ENCODE results near the gene CDS2.
"Not testable (repeated sequence)": the region's sequence is repeated elsewhere in the genome, so short reads cannot be mapped to it uniquely, and the experiment has no call there.

The CDS2 gene

GRCh38 chr20:5126512-5127203 lies at the start of gene CDS2:
Gene CDS2 (plus strand): TSS chr20:5127008. CDS start chr20:5127093, 85 bp downstream.
- DNase-seq: peak; percentile 92 to 100 (median 99)

- DNase-seq: no peak
These were observed 48.9 kb upstream of the CDS2 start for GRCh38 chr20:5077761-5078387.

DNA sequence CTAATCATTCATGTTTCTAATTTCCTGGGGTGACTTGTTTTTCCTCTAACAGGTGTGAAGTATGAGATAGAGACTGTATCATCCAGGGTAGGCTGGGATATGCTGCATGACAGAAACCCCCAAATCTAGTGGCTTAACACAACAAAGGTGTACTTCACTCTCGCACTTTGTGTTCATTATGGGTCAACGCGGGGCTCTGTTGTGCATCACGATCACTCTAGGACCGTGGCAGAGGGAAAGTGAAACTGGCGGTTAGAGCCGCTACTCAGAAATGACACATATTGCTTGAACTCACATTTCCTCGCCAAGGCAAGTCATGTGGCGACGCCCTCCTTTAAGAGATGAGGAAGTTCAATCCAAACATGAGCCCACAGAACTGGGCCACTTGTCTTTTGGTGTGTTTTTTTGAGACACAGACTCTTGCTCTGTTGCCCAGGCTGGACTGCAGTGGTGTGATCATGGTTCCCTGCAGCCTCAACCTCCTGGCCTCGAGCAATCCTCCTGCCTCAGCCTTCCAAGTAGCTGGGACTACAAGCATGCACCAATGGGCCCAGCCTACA lies 48.3 kb upstream of the CDS2 start:
- peak in 12 of 14 donors; percentile 2 to 69 (median 31) for DNase-seq

DNA sequence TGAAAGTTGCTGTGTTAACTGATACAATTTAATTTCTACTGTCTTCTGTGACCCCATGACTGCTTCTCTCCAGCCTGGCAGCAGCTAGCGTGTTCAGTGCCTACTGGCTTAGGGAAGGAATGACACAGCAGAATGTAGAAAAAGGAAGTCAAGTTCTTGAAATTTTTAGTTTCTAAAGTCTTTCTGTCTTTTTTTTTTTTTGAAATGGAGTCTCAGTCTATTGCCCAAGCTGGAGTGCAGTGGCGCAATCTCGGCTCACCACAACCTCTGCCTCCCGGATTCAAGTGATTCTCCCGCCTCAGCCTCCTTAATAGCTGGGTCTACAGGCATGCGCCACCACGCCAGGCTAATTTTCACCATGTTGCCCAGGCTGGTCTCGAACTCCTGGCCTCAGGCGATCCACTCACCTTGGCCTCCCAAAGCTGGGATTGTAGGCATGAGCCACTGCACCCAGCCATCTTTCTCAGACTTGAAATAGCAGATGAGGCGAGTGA lies 46.4 kb upstream of the CDS2 start:
- DNase-seq: peak in 4 of 14 donors; percentile 5 to 67 (median 24)

DNA sequence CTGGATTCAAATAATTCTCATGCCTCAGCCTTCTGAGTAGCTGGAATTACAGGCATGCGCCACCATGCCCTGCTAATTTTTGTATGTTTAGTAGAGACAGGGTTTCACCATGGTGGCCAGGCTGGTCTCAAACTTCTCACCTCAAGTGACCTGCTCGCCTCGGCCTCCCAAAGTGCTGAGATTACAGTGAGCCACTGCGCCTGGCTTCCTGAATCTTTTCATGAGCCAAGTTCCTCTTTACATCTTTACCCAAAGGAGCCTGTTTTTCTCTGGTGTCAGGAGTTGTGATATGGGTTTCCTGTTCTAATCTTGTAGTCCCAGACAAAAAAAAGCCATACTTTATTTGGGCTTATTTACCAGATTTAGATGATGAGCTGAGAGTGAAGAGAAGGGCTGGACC lies 41.4 kb upstream of the CDS2 start:
- peak in 4 of 14 donors; percentile 3 to 17 (median 5) for DNase-seq

- DNase-seq: no peak
These were observed 38.1 kb upstream of the CDS2 start for GRCh38 chr20:5088688-5089087.

- DNase-seq: peak in 5 of 14 donors; percentile 1 to 20 (median 11)
These were observed 36.6 kb upstream of the CDS2 start for GRCh38 chr20:5090191-5090590.

- no peak for DNase-seq
These were observed 34.9 kb upstream of the CDS2 start for GRCh38 chr20:5091902-5092301.

DNA sequence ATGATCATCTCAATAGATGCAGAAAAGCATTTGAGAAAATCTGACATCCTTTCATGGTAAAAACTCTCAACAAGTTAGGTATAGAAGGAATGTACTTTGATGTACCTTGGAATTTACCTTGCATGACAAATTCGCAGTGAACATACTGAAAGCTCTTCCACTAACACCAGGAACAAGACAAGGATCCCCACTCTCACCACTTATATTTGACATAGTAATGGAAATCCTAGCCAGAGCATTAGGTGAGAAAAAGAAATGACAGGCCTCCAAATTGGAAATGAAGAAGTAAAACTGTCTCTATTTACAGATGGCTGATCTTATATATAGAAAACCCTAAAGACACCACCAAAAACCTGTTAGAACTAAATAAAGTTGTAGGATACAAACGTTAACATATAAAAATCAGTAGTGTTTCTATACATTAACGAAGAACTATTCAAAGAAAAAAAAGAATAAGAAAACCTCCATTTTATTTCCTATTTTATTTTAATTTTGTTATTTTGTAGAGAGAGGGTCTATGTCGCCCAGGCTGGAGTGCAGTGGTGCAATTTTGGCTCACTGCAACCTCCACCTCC lies 34.0 kb upstream of the CDS2 start:
- no peak for DNase-seq

DNA sequence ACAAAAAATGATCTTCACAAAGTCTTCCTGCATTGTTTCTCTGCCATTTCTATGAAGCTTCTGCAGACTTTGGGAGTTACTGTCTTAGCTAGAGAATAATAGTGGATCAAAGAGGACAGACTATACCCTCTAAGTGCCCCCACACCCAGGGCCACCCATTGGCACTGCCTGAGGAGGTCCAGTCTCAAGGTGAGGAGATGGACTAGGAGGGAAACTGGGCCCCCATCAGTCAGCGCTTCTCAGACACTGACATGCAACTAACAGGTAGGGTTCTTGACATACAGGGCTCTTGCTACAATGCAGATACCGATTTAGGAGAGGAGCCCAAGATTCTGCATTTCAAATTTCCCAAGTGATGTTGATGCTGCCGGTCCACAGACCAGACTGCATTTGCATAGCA lies 31.4 kb upstream of the CDS2 start:
- DNase-seq: no peak

GRCh38 chr20:5095931-5096330 lies 30.9 kb upstream of the CDS2 start:
- no peak for DNase-seq

DNA sequence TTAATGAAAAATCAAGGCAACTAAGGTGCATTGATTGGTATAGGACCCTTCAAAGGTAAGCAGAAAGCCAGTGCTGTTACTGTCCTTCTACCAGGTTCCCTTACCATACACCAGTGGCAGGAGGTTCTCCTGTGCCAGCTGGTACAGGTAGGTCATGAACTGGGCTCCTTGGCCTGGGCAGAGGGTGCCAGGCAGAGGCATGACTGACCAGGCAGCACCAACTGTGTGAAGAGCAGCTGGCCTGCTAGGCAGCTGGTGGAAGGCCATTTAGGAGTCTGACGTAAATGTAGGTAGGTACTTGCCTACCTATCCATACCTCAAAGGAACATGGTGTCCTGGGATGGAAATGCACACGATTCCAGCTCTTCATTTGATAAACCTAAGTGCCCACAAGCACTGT lies 30.3 kb upstream of the CDS2 start:
- DNase-seq: no peak

DNA sequence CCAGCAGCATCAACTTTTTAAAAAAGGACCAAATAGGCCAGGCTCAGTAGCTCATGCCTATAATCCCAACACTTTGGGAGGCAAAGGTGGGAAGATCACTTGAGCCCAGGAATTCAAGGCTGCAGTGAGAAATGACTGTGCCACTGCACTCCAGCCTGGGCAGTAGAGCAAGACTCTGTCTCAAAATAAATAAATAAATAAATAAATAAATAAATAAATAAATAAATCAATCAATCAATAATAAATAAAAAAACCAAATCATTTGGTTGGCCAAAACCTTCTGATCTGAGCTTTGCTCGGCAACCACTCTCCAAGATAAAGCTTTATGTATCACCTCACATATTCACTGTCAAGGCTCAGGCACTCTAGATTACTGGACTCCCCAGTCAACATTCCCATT lies 27.8 kb upstream of the CDS2 start:
- DNase-seq: not testable (repeated sequence)

DNA sequence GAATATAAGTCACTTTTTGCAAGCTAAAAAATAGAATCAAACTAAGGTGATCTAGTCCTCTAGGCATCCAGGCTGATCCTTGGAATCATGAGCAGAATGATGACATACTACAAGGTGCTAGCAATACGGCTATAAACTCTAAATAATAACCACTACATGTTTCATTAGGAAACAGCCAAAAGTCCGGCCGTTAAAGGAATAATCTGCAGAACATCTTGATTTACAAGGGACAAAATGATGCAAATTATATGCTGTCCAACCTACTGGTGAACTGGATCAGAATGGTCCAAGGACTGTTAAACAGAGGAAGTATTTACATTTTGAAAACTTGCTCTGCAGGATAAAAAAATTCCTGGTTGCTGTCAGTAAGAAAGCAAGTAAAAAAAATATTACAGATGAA lies 26.9 kb upstream of the CDS2 start:
- not testable (repeated sequence) for DNase-seq

GRCh38 chr20:5100684-5101347 lies 26.0 kb upstream of the CDS2 start:
- DNase-seq: peak in 12 of 14 donors; percentile 8 to 70 (median 32)

- no peak for DNase-seq
These were observed 22.3 kb upstream of the CDS2 start for GRCh38 chr20:5104479-5104878.

GRCh38 chr20:5109276-5109675 lies 17.5 kb upstream of the CDS2 start:
- peak in 1 of 14 donors; percentile 21 for DNase-seq

GRCh38 chr20:5113615-5113986 lies 13.2 kb upstream of the CDS2 start:
- DNase-seq: no peak

- no peak for DNase-seq
These were observed 12.4 kb upstream of the CDS2 start for GRCh38 chr20:5114403-5114802.

DNA sequence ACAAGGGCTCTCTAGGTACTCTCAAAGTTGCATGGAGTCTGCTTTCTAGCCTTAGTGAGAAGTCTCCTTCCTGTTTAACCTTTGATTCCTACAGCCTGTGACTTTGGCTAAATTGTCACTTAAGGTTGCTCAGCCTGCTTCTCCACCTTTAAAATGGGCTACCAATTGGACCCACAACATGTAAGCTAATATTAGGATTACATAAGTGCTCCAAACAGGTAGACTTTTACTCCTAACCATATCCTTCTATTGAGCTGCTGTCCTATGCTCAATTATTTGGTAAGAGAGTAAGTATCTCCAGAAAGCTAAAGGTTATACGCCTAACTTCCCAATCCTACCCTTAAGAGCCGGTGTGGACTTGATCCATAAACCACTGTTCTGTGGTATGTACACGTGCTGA lies 9.9 kb upstream of the CDS2 start:
- DNase-seq: no peak

DNA sequence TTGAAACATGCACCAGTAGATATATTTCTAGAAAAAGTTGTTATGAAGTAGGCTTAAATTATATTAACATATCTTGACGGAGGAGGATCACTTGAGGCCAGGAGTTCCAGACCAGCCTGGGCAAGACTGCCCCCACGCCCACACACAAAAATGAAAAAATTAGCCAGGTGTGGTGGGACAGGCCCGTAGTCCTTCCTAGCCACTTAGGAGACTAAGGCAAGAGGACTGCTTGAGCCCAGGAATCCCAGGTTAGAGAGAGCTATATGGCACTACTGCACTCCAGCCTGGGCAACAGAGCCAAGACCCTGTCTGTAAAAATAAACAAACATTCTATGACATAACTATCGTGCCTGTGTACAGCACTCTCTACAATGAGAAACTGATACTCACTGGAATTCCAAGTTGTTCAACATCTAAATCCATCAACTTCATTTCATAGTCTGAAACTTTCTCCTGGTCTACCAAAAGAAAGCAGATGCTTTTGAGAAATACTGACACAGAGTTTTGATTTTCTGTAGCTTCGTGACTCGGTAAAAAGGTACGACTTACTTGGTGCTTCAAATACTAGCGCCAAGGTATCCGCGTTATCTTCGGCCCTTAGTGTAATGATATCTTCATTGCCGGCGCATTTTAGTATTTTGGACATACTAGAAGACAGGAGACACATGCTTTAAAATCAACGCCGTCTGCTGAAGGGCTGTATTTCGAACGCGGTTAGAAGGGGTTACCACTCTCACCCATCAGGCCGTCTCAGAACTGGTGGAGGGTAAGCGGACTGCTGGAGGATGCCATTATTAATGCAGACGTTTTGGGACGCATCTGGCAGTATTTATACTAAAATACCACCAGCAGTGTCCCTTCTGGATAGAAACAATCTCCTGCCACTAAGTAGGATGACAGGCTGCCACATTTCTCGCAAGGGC lies 8.3 kb upstream of the CDS2 start:
- no peak for DNase-seq

DNA sequence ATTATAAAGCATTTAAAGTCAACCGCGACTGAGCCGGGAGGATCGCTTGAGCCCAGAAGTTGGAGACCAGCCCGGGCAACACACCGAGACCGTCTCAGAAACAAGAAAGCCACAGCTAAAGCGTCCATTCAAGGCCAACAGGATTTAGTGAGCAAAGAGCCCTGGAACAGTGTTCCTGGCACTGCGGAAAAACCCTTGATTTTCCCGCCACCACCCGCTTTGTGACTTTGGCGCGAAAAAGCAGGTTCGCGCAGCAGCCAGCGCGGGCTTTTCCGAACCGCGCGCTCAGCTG lies 7.7 kb upstream of the CDS2 start:
- no peak for DNase-seq
